Cardiac fibroblast (primary cell): ENCODE measurements around the gene TTBK2.
A peak's percentile ranks its signal among the peaks of the same experiment; 100 is the strongest.

Experiments used
- DNase-seq, 2 donors: peaks; one replicate each; pipeline versions ENCODE4 v3.0.0 to v3.0.0-alpha.2; 2010; ENCODE audit warnings: low read depth in 2 of 2
- H3K4me3 ChIP-seq, 2 donors: replicated peaks in 1 of 2; 1 replicate in 1 of 2; 2 replicates in 1 of 2; pipeline ENCODE4 v1.5.1; 2011; ENCODE audit warnings: low read depth in 2 of 2, low read length in 2 of 2, mild to moderate bottlenecking in 2 of 2, moderate library complexity in 1 of 2
- TF ChIP-seq, protein P1 (sequence below): IDR thresholded peaks from one replicate; pipeline ENCODE4 v1.5.1; 2011; ENCODE audit warnings: low read depth, mild to moderate bottlenecking, low read length, inconsistent platforms

TTBK2 gene

DNA sequence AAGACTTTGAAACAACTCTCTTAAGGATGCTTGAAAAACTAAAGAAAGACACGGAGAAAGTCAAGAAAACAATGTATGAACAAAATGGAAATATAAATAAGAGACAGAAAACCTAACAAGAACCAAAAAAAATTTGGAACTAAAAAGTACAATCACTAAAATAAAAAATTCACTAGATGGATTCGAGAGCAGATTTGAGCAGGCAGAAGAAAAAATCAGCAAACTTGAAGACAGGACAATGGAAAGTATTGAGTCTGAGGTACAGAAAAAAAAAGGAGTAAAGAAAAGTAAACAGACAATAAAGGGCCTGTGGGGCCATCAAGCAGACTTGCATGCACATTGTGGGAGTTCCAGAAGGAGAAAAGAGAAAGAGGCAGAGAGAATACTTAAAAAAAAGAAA, 170.3 kb downstream of the TTBK2 start:
- no peak overlapping the region for H3K4me3 ChIP-seq
- no peak for DNase-seq
- TF ChIP-seq, protein P1, sequence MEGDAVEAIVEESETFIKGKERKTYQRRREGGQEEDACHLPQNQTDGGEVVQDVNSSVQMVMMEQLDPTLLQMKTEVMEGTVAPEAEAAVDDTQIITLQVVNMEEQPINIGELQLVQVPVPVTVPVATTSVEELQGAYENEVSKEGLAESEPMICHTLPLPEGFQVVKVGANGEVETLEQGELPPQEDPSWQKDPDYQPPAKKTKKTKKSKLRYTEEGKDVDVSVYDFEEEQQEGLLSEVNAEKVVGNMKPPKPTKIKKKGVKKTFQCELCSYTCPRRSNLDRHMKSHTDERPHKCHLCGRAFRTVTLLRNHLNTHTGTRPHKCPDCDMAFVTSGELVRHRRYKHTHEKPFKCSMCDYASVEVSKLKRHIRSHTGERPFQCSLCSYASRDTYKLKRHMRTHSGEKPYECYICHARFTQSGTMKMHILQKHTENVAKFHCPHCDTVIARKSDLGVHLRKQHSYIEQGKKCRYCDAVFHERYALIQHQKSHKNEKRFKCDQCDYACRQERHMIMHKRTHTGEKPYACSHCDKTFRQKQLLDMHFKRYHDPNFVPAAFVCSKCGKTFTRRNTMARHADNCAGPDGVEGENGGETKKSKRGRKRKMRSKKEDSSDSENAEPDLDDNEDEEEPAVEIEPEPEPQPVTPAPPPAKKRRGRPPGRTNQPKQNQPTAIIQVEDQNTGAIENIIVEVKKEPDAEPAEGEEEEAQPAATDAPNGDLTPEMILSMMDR, result no peak

DNA sequence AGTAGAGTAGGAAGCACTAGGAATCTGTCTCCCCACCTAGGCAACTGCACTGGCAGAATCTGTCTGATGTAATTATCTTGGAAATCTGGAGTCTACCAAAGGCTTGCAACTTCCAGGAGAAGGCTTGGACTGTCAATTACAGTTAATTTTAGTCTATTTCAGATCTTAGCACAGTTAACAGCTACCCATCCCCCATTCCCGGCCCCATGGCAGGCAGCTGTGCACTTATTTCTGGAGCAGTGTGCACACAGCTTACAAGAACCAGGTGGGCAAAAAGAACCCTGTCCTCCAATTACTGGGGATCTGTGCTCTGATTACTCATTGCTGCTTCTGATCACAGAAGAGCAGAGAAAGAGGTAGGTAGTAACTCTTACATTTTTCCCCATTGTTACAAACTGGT, 171.3 kb downstream of the TTBK2 start:
- H3K4me3 ChIP-seq, result no peak overlapping the region
- TF ChIP-seq, protein P1, result no peak
- DNase-seq, result no peak

DNA sequence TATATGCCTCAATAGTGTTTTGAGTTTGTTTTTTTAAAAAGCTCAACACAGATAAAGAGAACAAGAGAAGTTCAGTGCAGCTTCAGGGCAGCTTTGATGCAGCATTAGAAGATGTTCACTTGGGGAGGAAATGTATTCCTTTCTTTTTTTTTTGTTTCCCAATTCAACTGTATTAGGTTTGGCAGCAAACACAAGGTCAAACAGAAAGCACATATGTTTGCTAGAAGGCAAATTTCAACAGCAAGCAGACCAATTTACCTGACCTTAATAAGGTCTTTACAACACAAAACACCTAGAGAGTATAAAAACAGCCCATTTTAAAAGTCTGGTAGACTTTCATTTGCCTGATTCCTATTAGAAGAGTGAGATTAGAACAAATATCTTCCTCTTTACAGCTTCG, 176.4 kb downstream of the TTBK2 start:
- TF ChIP-seq, protein P1, result no peak
- no peak overlapping the region for H3K4me3 ChIP-seq
- DNase-seq, result no peak

DNA sequence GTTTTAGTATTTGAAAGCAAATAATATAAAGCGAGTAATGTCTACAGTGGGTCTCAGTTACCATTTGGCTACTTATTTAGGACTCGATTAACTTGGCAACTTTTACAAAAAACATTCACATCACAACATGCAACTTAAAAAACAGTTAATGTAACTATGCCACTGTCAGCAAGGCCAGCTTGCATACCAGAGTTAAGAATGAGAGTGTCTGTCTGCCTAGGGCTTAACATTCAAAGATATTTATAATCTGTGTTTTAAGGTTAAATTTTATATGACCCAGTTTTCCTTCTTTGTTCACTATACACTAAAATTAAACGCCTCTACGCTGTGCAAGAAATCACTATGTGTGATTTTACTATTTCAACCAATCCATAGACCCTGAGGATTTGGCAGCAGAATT, 178.4 kb downstream of the TTBK2 start:
- TF ChIP-seq, protein P1, result no peak
- no peak overlapping the region for H3K4me3 ChIP-seq
- DNase-seq, result no peak

DNA sequence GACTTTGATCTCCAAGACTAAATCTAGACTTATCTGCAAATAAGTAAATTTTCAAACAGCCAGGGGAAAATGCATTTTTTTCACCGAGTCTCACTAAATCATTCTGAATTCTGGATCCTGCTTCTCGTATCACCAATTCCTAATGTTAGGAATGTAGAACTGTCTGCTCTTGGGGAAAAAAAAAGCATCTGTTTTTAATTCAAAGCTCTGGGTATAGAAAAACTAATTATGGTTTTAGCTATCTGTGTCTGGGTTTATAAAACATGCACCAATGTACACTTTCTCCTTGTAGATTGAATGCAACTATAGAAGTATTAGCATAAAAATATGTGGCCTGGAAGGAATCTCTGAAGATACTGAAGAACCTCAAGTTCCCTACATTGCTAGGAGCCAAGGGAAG, 178.9 kb downstream of the TTBK2 start:
- no peak for DNase-seq
- H3K4me3 ChIP-seq, result no peak overlapping the region
- TF ChIP-seq, protein P1, result no peak

DNA sequence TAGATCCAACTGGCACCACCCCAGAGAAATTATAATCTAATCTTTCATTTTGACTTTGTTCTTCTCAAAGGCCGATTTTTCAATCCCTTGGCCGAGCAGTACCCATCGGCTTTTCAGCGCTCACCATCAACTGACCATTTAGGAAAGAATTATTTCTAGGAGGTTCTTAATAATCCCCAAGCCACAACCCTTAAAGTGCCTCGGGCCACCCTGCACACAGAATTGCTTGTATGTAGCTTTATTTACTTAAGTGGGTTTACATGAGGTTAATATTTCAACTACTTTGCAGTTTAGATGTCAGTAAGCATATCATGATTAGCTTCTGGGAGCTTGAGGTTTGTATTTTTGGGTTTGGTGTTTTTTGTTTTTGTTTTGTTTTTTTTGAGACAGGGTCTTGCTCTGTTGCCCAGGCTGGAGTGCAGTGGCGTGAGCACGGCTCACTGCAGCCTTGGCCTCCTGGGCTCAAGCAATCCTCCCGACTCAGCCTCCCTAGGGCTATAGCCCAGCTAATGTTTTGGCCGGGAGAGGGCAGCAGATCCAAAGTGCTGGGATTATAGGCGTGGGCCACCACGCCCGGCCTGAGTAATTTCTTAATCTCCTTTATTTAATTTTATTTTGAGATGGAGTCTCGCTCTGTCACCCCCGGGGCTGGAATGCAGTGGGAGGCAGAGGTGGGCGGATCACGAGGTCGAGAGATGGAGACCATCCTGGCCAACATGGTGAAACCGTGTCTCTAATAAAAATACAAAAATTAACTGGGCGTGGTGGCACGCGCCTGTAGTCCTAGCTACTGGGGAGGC, 182.8 kb downstream of the TTBK2 start:
- DNase-seq, result peak; percentile 12 to 39
- H3K4me3 ChIP-seq, result peak overlapping the region; percentile 41 to 92
- TF ChIP-seq, protein P1, result peak; percentile 11
